Suppressor macrophage treated with lipopolysaccharide for 1 hour (primary cell): ENCODE results near the gene DKK2.

Experiments used
- DNase-seq, 3 donors: peaks; one replicate each; pipeline ENCODE4 v3.0.0-alpha.2; 2020 to 2022

DKK2 gene

GRCh38 chr4:106907216-106907615, 128.9 kb downstream of the DKK2 start:
- no peak for DNase-seq

GRCh38 chr4:106906728-106907127, 129.4 kb downstream of the DKK2 start:
- DNase-seq = no peak

GRCh38 chr4:106898621-106899230, 137.4 kb downstream of the DKK2 start:
- peak; percentile 55 to 74 (median 69) for DNase-seq

GRCh38 chr4:106893903-106894302, 142.2 kb downstream of the DKK2 start:
- no peak for DNase-seq

GRCh38 chr4:106893395-106893881, 142.7 kb downstream of the DKK2 start:
- no peak for DNase-seq

- DNase-seq = no peak
Measured at GRCh38 chr4:106892786-106893185, 143.3 kb downstream of the DKK2 start.

GRCh38 chr4:106875340-106875739, 160.8 kb downstream of the DKK2 start:
- no peak for DNase-seq
